AG10803 (cell line): ENCODE measurements around the gene BCAS3.

Source experiments
- DNase-seq: peaks from one replicate; pipeline ENCODE4 v3.0.0; 2010; ENCODE audit warnings: low read depth
- H3K4me3 ChIP-seq: 2 replicates; pipeline ENCODE4 v1.5.1; 2011; ENCODE audit warnings: mild to moderate bottlenecking, low read length, control low read depth
- CTCF ChIP-seq: conservative IDR thresholded peaks from 2 replicates; pipeline ENCODE4 v1.5.1; 2011; ENCODE audit warnings: mild to moderate bottlenecking, low read length, control low read depth, inconsistent platforms

The BCAS3 gene

GRCh38 chr17:61284746-61285145 is 607.1 kb downstream of the BCAS3 start:
- H3K4me3 ChIP-seq = no peak overlapping the region
- no peak for TF ChIP-seq CTCF
- no peak for DNase-seq

GRCh38 chr17:61285526-61286320 is 608.1 kb downstream of the BCAS3 start:
- H3K4me3 ChIP-seq = no peak overlapping the region
- TF ChIP-seq CTCF = no peak
- peak; percentile 76 for DNase-seq

- DNase-seq = no peak
- no peak overlapping the region for H3K4me3 ChIP-seq
- no peak for TF ChIP-seq CTCF
Measured at GRCh38 chr17:61286449-61286848, 608.8 kb downstream of the BCAS3 start.

- no peak overlapping the region for H3K4me3 ChIP-seq
- TF ChIP-seq CTCF = no peak
- DNase-seq = no peak
Measured at GRCh38 chr17:61289408-61290385, 612.0 kb downstream of the BCAS3 start.

- no peak for DNase-seq
- no peak for TF ChIP-seq CTCF
- H3K4me3 ChIP-seq = no peak overlapping the region
Measured at GRCh38 chr17:61291451-61292285, 614.0 kb downstream of the BCAS3 start.

GRCh38 chr17:61294286-61294685 is 616.6 kb downstream of the BCAS3 start:
- H3K4me3 ChIP-seq = no peak overlapping the region
- DNase-seq = no peak
- no peak for TF ChIP-seq CTCF
